Mucosa of rectum (tissue), 2 donors: ENCODE results near the gene ZNF117.
"Not testable (repeated sequence)": the region's sequence is repeated elsewhere in the genome, so short reads cannot be mapped to it uniquely, and the experiment has no call there.

Experiments
- H3K27ac ChIP-seq, 2 donors: one replicate each; pipeline ENCODE4 v1.7.0; 2013; ENCODE audit warnings: inconsistent platforms in 2 of 2, low read depth in 2 of 2, low read length in 2 of 2
- H3K27me3 ChIP-seq, 2 donors: one replicate each; pipeline ENCODE4 v1.7.0; 2013; ENCODE audit warnings: low read length in 2 of 2; ENCODE audit not compliant: control insufficient read depth in 2 of 2, insufficient read depth in 2 of 2
- H3K36me3 ChIP-seq, 2 donors: one replicate each; pipeline ENCODE4 v1.7.0; 2013; ENCODE audit warnings: low read length in 2 of 2; ENCODE audit not compliant: control insufficient read depth in 2 of 2, insufficient read depth in 2 of 2
- H3K4me1 ChIP-seq, 2 donors: one replicate each; pipeline ENCODE4 v1.7.0; 2013; ENCODE audit warnings: low read length in 2 of 2, mild to moderate bottlenecking in 1 of 2; ENCODE audit not compliant: control insufficient read depth in 2 of 2, insufficient read depth in 2 of 2
- H3K4me3 ChIP-seq, 2 donors: one replicate each; pipeline ENCODE4 v1.7.0; 2013; ENCODE audit warnings: low read length in 2 of 2
- H3K9ac ChIP-seq, 2 donors: one replicate each; pipeline ENCODE4 v1.7.0; 2013; ENCODE audit warnings: low read length in 2 of 2, low read depth in 1 of 2, mild to moderate bottlenecking in 1 of 2
- H3K9me3 ChIP-seq, 2 donors: one replicate each; pipeline ENCODE4 v1.7.0; 2013; ENCODE audit warnings: low read length in 2 of 2; ENCODE audit not compliant: control insufficient read depth in 2 of 2
- donor health status: healthy.
- donor health status: Normal muscosa, but diverticular disease.

The ZNF117 gene

GRCh38 chr7:64990936-64991335 lies at the start of gene ZNF117:
Gene ZNF117, minus strand, starts transcription at chr7:64991036.
- Histone ChIP-seq H3K27ac (no peak within 1 kb of the TSS), H3K27me3 (no peaks in the 10 kb centered on the region), H3K9ac (no peak within 1 kb of the TSS), H3K4me1 (no peaks in the 10 kb centered on the region), H3K4me3 (no peak within 1 kb of the TSS), H3K9me3 (peaks cover 0 to 28% of the 10 kb centered on the region in 2 donors), H3K36me3 (peaks cover 0 to 8% of the 10 kb centered on the region in 2 donors)

- Histone ChIP-seq H3K9ac (peak overlapping the region; percentile 72 to 79), H3K4me3 (peak overlapping the region; percentile 79 to 82), H3K27ac (peak overlapping the region; percentile 80 to 81)
- not testable (repeated sequence) for H3K9me3 ChIP-seq, H3K36me3 ChIP-seq, H3K27me3 ChIP-seq, H3K4me1 ChIP-seq
These were observed 47.9 kb upstream of the ZNF117 start for GRCh38 chr7:65038767-65039166.

- Histone ChIP-seq H3K36me3 (no peaks in the 10 kb centered on the region), H3K4me1 (peaks cover 7 to 8% of the 10 kb centered on the region in 2 donors), H3K4me3 (peak overlapping the region; percentile 71 to 79), H3K9ac (peak overlapping the region; percentile 41 to 79), H3K27ac (peak overlapping the region; percentile 86), H3K27me3 (no peaks in the 10 kb centered on the region), H3K9me3 (no peaks in the 10 kb centered on the region)
These were observed 47.2 kb upstream of the ZNF117 start for GRCh38 chr7:65037740-65038688.

- H3K27me3 ChIP-seq, H3K4me3 ChIP-seq, H3K36me3 ChIP-seq, H3K4me1 ChIP-seq, H3K9ac ChIP-seq, H3K9me3 ChIP-seq: not testable (repeated sequence)
- peak overlapping the region in 1 of 2 donors; percentile 32 for H3K27ac ChIP-seq
These were observed 45.7 kb upstream of the ZNF117 start for GRCh38 chr7:65036526-65036925.

GRCh38 chr7:65035469-65035868 lies 44.6 kb upstream of the ZNF117 start:
- not testable (repeated sequence) for H3K36me3 ChIP-seq, H3K9me3 ChIP-seq, H3K9ac ChIP-seq, H3K27me3 ChIP-seq, H3K27ac ChIP-seq, H3K4me1 ChIP-seq, H3K4me3 ChIP-seq

GRCh38 chr7:65034120-65034782 lies 43.4 kb upstream of the ZNF117 start:
- H3K27me3 ChIP-seq, H3K27ac ChIP-seq, H3K9ac ChIP-seq, H3K4me1 ChIP-seq, H3K36me3 ChIP-seq, H3K9me3 ChIP-seq, H3K4me3 ChIP-seq: not testable (repeated sequence)

GRCh38 chr7:65033391-65033790 lies 42.6 kb upstream of the ZNF117 start:
- H3K4me3 ChIP-seq, H3K27me3 ChIP-seq, H3K36me3 ChIP-seq, H3K9ac ChIP-seq, H3K27ac ChIP-seq, H3K4me1 ChIP-seq, H3K9me3 ChIP-seq: not testable (repeated sequence)

GRCh38 chr7:65025023-65025422 lies 34.2 kb upstream of the ZNF117 start:
- not testable (repeated sequence) for H3K4me1 ChIP-seq, H3K9me3 ChIP-seq, H3K36me3 ChIP-seq, H3K27ac ChIP-seq, H3K27me3 ChIP-seq, H3K4me3 ChIP-seq, H3K9ac ChIP-seq

- H3K4me1 ChIP-seq, H3K36me3 ChIP-seq, H3K27me3 ChIP-seq, H3K27ac ChIP-seq, H3K9me3 ChIP-seq, H3K4me3 ChIP-seq, H3K9ac ChIP-seq: not testable (repeated sequence)
These were observed 30.1 kb upstream of the ZNF117 start for GRCh38 chr7:65020978-65021377.

- not testable (repeated sequence) for H3K9me3 ChIP-seq, H3K36me3 ChIP-seq, H3K4me3 ChIP-seq, H3K27me3 ChIP-seq, H3K9ac ChIP-seq, H3K27ac ChIP-seq
- peaks cover 4 to 12% of the 10 kb centered on the region in 2 donors for H3K4me1 ChIP-seq
These were observed 19.0 kb upstream of the ZNF117 start for GRCh38 chr7:65009881-65010280.
